Measurements from ENCODE around the gene CTRB1. TPM values are rescaled to one million over a fixed set of nuclear protein-coding genes. Genes with fewer than 3 reads are reported as not detected.

CTRB1 gene
- total and polyA plus RNA-seq, 2 of the 8 experiments (the other 6 are each of a cell fraction or from before 2014, with no cell fraction given), result not detected

GRCh38 chr16:75175074-75175473, 43.7 kb upstream of the CTRB1 start (continued):
- TF ChIP-seq, protein P1, sequence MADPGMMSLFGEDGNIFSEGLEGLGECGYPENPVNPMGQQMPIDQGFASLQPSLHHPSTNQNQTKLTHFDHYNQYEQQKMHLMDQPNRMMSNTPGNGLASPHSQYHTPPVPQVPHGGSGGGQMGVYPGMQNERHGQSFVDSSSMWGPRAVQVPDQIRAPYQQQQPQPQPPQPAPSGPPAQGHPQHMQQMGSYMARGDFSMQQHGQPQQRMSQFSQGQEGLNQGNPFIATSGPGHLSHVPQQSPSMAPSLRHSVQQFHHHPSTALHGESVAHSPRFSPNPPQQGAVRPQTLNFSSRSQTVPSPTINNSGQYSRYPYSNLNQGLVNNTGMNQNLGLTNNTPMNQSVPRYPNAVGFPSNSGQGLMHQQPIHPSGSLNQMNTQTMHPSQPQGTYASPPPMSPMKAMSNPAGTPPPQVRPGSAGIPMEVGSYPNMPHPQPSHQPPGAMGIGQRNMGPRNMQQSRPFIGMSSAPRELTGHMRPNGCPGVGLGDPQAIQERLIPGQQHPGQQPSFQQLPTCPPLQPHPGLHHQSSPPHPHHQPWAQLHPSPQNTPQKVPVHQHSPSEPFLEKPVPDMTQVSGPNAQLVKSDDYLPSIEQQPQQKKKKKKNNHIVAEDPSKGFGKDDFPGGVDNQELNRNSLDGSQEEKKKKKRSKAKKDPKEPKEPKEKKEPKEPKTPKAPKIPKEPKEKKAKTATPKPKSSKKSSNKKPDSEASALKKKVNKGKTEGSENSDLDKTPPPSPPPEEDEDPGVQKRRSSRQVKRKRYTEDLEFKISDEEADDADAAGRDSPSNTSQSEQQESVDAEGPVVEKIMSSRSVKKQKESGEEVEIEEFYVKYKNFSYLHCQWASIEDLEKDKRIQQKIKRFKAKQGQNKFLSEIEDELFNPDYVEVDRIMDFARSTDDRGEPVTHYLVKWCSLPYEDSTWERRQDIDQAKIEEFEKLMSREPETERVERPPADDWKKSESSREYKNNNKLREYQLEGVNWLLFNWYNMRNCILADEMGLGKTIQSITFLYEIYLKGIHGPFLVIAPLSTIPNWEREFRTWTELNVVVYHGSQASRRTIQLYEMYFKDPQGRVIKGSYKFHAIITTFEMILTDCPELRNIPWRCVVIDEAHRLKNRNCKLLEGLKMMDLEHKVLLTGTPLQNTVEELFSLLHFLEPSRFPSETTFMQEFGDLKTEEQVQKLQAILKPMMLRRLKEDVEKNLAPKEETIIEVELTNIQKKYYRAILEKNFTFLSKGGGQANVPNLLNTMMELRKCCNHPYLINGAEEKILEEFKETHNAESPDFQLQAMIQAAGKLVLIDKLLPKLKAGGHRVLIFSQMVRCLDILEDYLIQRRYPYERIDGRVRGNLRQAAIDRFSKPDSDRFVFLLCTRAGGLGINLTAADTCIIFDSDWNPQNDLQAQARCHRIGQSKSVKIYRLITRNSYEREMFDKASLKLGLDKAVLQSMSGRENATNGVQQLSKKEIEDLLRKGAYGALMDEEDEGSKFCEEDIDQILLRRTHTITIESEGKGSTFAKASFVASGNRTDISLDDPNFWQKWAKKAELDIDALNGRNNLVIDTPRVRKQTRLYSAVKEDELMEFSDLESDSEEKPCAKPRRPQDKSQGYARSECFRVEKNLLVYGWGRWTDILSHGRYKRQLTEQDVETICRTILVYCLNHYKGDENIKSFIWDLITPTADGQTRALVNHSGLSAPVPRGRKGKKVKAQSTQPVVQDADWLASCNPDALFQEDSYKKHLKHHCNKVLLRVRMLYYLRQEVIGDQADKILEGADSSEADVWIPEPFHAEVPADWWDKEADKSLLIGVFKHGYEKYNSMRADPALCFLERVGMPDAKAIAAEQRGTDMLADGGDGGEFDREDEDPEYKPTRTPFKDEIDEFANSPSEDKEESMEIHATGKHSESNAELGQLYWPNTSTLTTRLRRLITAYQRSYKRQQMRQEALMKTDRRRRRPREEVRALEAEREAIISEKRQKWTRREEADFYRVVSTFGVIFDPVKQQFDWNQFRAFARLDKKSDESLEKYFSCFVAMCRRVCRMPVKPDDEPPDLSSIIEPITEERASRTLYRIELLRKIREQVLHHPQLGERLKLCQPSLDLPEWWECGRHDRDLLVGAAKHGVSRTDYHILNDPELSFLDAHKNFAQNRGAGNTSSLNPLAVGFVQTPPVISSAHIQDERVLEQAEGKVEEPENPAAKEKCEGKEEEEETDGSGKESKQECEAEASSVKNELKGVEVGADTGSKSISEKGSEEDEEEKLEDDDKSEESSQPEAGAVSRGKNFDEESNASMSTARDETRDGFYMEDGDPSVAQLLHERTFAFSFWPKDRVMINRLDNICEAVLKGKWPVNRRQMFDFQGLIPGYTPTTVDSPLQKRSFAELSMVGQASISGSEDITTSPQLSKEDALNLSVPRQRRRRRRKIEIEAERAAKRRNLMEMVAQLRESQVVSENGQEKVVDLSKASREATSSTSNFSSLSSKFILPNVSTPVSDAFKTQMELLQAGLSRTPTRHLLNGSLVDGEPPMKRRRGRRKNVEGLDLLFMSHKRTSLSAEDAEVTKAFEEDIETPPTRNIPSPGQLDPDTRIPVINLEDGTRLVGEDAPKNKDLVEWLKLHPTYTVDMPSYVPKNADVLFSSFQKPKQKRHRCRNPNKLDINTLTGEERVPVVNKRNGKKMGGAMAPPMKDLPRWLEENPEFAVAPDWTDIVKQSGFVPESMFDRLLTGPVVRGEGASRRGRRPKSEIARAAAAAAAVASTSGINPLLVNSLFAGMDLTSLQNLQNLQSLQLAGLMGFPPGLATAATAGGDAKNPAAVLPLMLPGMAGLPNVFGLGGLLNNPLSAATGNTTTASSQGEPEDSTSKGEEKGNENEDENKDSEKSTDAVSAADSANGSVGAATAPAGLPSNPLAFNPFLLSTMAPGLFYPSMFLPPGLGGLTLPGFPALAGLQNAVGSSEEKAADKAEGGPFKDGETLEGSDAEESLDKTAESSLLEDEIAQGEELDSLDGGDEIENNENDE (IDR thresholded peaks at IDR 0.05; ENCODE audit: insufficient replicate concordance, low read length), result no peak
- TF ChIP-seq HDAC6 (IDR thresholded peaks at IDR 0.05; ENCODE audit: low read depth, low read length) (no peak), FOSL1 (IDR thresholded peaks at IDR 0.05; ENCODE audit: insufficient read depth, low read depth, low read length) (no peak), CBX5 (IDR thresholded peaks at IDR 0.05; ENCODE audit: low read depth, low read length) (no peak), RBBP5 (IDR thresholded peaks at IDR 0.05; ENCODE audit: borderline replicate concordance, low read depth, low read length) (no peak), YY1 (IDR thresholded peaks at IDR 0.05; ENCODE audit: low read depth, low read length) (no peak), SIRT6 (IDR thresholded peaks at IDR 0.05; ENCODE audit: low read length) (no peak), SP1 (IDR thresholded peaks at IDR 0.05; ENCODE audit: low read depth, low read length) (no peak), SP2 (IDR thresholded peaks at IDR 0.05; ENCODE audit: low read length) (no peak)
